ENCODE data around the gene FEM1C.

DNA sequence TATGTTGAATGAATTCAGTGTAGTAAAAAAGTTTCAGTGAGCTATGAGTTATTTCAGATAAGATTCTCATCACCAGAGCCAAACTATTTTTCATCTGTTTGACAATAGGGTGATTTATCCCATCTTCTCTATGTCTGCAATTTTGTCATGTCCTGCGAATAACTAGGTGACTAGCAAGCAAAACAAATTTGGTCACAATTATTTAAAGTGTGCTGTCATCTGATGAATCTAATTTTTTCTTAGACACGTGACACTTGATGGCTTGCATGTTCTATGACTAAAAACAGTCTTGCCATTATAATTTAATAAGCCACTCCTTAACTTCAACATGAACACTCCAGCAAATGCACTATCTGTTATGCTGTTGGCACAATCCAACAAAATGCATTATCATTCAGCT is 35.0 kb downstream of the FEM1C start:
- TF ChIP-seq, protein P1, sequence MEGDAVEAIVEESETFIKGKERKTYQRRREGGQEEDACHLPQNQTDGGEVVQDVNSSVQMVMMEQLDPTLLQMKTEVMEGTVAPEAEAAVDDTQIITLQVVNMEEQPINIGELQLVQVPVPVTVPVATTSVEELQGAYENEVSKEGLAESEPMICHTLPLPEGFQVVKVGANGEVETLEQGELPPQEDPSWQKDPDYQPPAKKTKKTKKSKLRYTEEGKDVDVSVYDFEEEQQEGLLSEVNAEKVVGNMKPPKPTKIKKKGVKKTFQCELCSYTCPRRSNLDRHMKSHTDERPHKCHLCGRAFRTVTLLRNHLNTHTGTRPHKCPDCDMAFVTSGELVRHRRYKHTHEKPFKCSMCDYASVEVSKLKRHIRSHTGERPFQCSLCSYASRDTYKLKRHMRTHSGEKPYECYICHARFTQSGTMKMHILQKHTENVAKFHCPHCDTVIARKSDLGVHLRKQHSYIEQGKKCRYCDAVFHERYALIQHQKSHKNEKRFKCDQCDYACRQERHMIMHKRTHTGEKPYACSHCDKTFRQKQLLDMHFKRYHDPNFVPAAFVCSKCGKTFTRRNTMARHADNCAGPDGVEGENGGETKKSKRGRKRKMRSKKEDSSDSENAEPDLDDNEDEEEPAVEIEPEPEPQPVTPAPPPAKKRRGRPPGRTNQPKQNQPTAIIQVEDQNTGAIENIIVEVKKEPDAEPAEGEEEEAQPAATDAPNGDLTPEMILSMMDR (conservative IDR thresholded peaks at IDR 0.05; ENCODE audit: low read length), result no peak
- TF ChIP-seq EZH2phosphoT487 (IDR thresholded peaks at IDR 0.05; ENCODE audit: borderline replicate concordance, low read depth, low read length), result no peak
